ENCODE results near the gene UNC119B. TPM values are rescaled to one million over a fixed set of nuclear protein-coding genes. Genes with fewer than 3 reads are reported as not detected.

The UNC119B gene
- total and polyA plus RNA-seq, 2 of the 4 experiments (the other 2 are of a cell fraction) = 8.4 to 21.6 TPM

DNA sequence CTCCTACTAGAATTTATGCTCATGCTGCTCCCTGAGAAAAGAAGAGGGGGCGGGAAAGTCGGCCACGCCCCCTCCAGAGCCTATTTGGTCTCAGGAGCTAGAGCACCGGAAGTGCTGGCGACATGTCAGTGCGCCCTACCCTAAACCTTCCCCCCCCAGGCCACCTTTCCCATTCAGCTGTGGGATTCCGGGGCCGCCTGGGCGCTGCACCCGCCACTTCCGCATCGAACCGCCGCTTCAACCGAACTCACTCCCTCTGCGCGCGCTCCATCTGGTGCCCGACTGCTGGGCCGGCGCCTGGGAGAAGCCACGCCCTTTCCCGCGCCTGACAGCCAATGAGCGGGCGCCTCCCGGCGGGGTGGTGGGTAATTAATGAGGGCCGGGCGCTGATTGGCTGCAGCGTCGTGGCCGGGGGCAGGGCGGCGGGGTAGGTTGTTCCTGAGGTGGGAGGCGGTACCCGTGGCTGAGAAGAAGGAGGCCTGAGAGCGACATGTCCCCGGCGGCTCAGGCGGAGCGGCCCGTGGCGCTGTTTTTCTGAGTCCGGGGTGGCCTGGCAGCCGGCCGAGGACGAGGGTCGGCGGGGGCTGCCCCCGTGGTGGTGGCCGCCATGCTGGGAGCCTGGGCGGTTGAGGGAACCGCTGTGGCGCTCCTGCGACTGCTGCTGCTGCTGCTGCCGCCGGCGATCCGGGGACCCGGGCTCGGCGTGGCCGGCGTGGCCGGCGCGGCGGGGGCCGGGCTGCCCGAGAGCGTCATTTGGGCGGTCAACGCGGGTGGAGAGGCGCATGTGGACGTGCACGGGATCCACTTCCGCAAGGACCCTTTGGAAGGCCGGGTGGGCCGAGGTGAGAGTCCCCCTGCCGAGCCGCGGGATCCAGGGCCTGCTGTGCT lies 23.3 kb upstream of the UNC119B start, which contains the start of gene MLEC (continued):
- TF ChIP-seq POLR2A (IDR thresholded peaks at IDR 0.05; ENCODE audit: low read depth, low read length) (peak; percentile 84), SMC3 (IDR thresholded peaks at IDR 0.05; ENCODE audit: low read depth, low read length) (peak; percentile 17; the same call in 1 of the 2 replicates), RFX5 (IDR thresholded peaks at IDR 0.05; ENCODE audit: low read depth, low read length) (no peak)

DNA sequence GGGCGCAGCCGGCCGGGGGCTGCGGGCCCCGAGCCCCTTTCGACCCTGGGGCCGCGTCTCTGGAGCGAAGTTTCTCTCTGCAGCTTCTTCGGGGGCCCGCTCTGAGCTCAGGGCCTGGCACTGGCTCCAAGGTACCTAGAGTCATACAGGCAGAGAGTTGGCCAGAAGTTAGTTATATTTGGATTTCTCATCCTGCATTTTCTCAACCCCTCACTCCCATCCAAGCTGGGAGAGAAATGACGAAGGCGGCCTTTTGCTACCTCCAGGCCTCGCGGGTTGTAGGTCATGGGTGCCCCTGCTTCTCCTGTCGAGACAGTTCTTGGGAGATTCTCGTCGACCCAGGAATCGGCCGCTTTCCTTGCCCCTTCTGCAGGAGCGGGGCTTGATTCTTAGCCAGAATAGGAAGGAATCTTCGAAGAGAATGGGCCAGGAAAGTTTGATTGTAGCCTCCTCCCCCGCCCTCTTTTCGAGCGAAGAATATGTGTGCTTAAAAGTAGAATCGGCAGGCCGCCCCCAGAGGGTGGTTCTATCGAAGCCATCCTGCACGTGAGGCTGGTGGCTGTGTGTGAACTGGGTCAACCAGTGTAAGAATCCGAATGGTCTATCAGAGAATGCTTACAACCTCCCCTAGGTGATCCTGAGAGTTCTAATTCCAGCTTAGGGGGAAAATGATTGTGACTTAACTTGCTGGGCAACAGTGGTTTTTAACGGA lies 22.5 kb upstream of the UNC119B start:
- DNase-seq = no peak
- H4K8ac ChIP-seq (ENCODE audit: low read depth in 2 of 2, low read length in 2 of 2) = peak overlapping the region in 1 of 2 experiments; percentile 44; a peak in 2 of 4 replicates
- peaks cover 26 to 54% of the 10 kb centered on the region in 2 experiments for H3K79me1 ChIP-seq (ENCODE audit: low read depth in 1 of 2, low read length in 2 of 2)
- H3K4me3 ChIP-seq (ENCODE audit: insufficient read depth, low read depth, low read length) = peak overlapping the region; percentile 86
- H3K36me3 ChIP-seq (ENCODE audit: control insufficient read depth, insufficient read depth, low read length) = no peaks in the 10 kb centered on the region
- no peak for ATAC-seq (ENCODE audit: low read depth)
- peaks cover 53% of the 10 kb centered on the region for H4K20me1 ChIP-seq (ENCODE audit: insufficient read depth, low read length)
- in situ Hi-C loops (cut with MboI; ENCODE audit: low sequenced_read_pairs) (no loop called here), dilution Hi-C loops (cut with HindIII; ENCODE audit: low sequenced_read_pairs, unreplicated experiment) (no loop called here), intact Hi-C loops (cut with micrococcal nuclease) (loop anchor here (2.0 kb wide), 1 partner anchor 23 kb away; the partner anchor contains the start of gene UNC119B)
- peak overlapping the region; percentile 17; the same call in 1 of the 2 replicates for H3K56ac ChIP-seq (ENCODE audit: extremely low read depth, insufficient read depth, low read length)
- 4% methylated on average over 13 of the region's 31 CpGs; no CpG with 5 or more reads in 1 of the 2 experiments for whole genome bisulfite sequencing, 2 experiments (ENCODE audit: extremely low coverage in 2 of 2, insufficient read length in 1 of 2)
- peak overlapping the region; percentile 99 for H3K4me2 ChIP-seq (ENCODE audit: low read depth, low read length)
- H3K9me3 ChIP-seq (ENCODE audit: control insufficient read depth, insufficient read depth, low read length) = no peaks in the 10 kb centered on the region
- peak overlapping the region; percentile 92 for H2AK9ac ChIP-seq (replicated peaks; ENCODE audit: low read depth, low read length, poor library complexity)
- H4K5ac ChIP-seq (ENCODE audit: low read depth, low read length) = peak overlapping the region; percentile 39
- H3K4me1 ChIP-seq (ENCODE audit: control insufficient read depth, insufficient read depth, low read length) = peaks cover 10% of the 10 kb centered on the region
- peak overlapping the region; percentile 92 for H2AFZ ChIP-seq (replicated peaks; ENCODE audit: low read length, poor library complexity)
- peak overlapping the region; percentile 70 for H3K23ac ChIP-seq (ENCODE audit: low read depth, low read length)
- no peak overlapping the region for H4K91ac ChIP-seq (ENCODE audit: insufficient read depth, low read depth, low read length)
- CTCF ChIA-PET = interaction anchor here (1.9 kb wide), 1 partner anchor 38 kb away, joined by 6 read pairs; no protein-coding TSS in a partner anchor
- H3K4ac ChIP-seq (ENCODE audit: low read depth, low read length) = peak overlapping the region; percentile 38; the same call in 1 of the 2 replicates
- peak overlapping the region; percentile 84 for H3K9ac ChIP-seq (ENCODE audit: low read depth, low read length)
- H2BK5ac ChIP-seq (ENCODE audit: low read depth, low read length, poor library complexity, severe bottlenecking) = peak overlapping the region; percentile 55
- peak overlapping the region; percentile 76 for H3K27ac ChIP-seq (ENCODE audit: insufficient read depth, low read length)
- H2BK20ac ChIP-seq (ENCODE audit: low read depth, low read length) = no peak overlapping the region
- H3K9me1 ChIP-seq (ENCODE audit: insufficient read depth, low read length) = peaks cover 18% of the 10 kb centered on the region
- H2BK15ac ChIP-seq (ENCODE audit: low read depth, low read length) = no peak overlapping the region
- no peaks in the 10 kb centered on the region for H3K27me3 ChIP-seq (ENCODE audit: control insufficient read depth, insufficient read depth, low read length)
- POLR2A ChIA-PET (ENCODE audit: unreplicated experiment) = no interaction called here
- peak overlapping the region; percentile 30; the same call in 1 of the 2 replicates for H3K14ac ChIP-seq (replicated peaks; ENCODE audit: low read depth, low read length)
- no peak overlapping the region; the same call in 1 of the 2 replicates for H2AK5ac ChIP-seq (ENCODE audit: low read depth, low read length)
- no TSS peak for BruUV-seq (replicated peaks)
- H2BK120ac ChIP-seq (ENCODE audit: low read depth, low read length) = no peak overlapping the region
- H3K18ac ChIP-seq (ENCODE audit: low read depth, low read length) = no peak overlapping the region
- TF ChIP-seq, protein P1, sequence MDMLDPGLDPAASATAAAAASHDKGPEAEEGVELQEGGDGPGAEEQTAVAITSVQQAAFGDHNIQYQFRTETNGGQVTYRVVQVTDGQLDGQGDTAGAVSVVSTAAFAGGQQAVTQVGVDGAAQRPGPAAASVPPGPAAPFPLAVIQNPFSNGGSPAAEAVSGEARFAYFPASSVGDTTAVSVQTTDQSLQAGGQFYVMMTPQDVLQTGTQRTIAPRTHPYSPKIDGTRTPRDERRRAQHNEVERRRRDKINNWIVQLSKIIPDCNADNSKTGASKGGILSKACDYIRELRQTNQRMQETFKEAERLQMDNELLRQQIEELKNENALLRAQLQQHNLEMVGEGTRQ (IDR thresholded peaks at IDR 0.05; ENCODE audit: low read depth, low read length) = peak; percentile 37; the same call in 1 of the 2 replicates
- TF ChIP-seq RCOR1 (IDR thresholded peaks at IDR 0.05; ENCODE audit: insufficient replicate concordance, low read length) (no peak), POLR2A (IDR thresholded peaks at IDR 0.05; ENCODE audit: low read depth, low read length) (no peak), RAD21 (IDR thresholded peaks at IDR 0.05; ENCODE audit: low read length) (no peak), MXI1 (IDR thresholded peaks at IDR 0.05; ENCODE audit: borderline replicate concordance, low read depth, low read length) (0 out of 2 replicates have a peak, but pooled peaks have one; percentile 11), MAFK (IDR thresholded peaks at IDR 0.05; ENCODE audit: low read depth, low read length) (no peak), CHD1 (IDR thresholded peaks at IDR 0.05; ENCODE audit: low read depth, low read length) (no peak), SMC3 (IDR thresholded peaks at IDR 0.05; ENCODE audit: low read depth, low read length) (no peak), BHLHE40 (IDR thresholded peaks at IDR 0.05; ENCODE audit: low read depth, low read length) (peak; percentile 92), MAZ (IDR thresholded peaks at IDR 0.05; ENCODE audit: borderline replicate concordance, low read depth, low read length) (no peak), NFE2L2 (IDR thresholded peaks at IDR 0.05; ENCODE audit: low read depth, low read length) (no peak), RFX5 (IDR thresholded peaks at IDR 0.05; ENCODE audit: low read depth, low read length) (no peak), CEBPB (IDR thresholded peaks at IDR 0.05; ENCODE audit: low read depth, low read length) (no peak)

Data from IMR-90 (cell line).